Stimulated activated CD8-positive, alpha-beta memory T cell treated with anti-CD3 and anti-CD28 coated beads, Interleukin-4, amount 100 ng/mL, for 24 hours (primary cell): ENCODE data around the gene GSG1L.

ENCODE experiments used
- DNase-seq: peaks from one replicate; pipeline ENCODE4 v3.0.0-alpha.2; 2020; ENCODE audit warnings: low read depth

GSG1L gene

DNA sequence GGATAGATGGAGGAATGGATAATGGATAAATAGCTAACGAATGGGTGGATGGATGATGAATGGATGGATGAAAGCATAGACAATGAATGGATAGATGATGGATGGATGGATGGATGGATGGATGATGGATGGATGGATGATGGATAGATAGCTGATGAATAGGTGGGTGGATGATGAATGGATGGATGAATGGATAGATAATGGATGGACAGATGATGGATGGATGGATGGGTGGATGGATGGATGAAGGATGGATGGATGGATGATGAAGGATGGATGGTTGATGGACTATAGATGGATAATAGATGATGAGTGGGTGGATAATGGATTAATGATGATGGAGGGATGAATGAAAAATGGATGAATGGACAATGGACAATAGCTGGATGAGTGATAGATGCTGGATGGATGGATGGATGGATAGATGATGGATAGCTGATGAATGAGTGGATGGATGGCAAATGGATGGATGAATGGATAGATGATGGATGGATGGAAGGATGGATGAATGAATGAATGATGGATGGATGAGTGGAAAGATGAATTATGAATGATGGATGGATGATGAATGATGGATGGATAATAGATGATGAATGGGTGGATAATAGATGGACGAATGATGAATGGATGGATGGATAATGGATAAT, 273.8 kb downstream of the GSG1L start:
- no peak for DNase-seq

DNA sequence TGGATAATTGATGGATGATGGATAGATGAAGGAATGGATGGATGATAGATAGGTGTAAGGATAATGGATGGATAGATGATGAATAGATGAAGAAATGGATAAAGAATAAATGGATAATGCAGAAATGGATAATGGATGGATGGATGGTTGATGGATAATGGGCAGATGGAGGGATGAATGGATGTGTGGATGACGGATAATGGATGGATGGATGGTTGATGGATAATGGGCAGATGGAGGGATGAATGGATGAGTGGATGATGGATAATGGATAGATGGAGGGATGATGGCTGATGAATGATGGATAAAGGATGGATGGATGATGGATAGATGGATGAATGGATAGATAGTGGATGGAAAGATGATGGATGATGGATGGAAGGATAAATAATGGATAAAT, 274.4 kb downstream of the GSG1L start:
- no peak for DNase-seq

DNA sequence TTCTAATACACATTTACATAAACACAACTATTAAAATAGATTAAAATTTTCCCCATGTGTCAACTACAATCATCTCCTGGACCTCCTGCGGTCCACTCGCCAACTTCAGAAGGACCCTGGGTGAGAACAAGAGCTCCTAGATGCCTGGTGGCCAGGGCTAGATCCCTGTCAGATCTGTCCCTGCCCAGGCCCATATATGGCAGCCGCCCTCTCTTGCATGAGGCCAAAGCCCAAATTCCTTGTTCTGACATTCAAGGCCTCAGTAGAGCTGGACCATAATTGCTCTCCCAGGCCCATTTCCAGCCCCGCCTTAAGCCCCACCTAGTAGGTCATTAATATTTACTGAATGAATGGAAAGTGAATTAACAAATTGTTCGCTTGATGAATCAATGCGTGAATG, 275.8 kb downstream of the GSG1L start:
- DNase-seq = no peak

DNA sequence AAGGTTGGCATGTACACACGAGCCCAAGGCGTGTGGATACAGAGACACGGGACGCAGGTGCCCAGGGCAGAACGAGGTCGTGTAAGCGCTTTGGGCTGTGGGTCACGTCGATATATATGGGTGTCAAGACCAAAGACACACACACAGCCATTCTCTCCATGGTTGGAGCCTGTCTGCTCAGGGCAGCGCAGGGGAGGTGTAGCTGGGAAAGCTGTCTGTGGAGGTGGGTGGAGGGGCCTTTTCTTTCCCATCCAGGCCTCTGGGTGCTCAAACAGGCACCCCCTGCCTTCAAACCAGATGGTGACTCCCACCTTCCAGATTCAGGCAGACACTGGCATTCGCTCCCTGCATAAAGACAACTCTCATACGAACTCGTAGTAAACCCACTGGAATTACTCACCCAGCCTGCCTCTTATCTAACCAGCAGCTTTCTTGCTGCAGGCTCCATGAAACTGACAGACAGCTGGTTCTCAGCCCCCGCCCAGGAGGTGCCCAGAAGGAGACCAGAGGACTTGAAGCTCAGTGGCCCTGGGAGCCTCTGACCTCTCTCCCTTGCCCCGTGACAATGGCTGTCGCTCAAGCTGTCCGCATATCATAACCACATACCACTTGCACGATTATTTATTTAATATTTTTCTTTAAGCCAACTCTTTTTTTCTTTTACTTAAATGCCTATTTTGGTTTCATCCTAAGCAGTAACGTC, 276.4 kb downstream of the GSG1L start:
- no peak for DNase-seq

DNA sequence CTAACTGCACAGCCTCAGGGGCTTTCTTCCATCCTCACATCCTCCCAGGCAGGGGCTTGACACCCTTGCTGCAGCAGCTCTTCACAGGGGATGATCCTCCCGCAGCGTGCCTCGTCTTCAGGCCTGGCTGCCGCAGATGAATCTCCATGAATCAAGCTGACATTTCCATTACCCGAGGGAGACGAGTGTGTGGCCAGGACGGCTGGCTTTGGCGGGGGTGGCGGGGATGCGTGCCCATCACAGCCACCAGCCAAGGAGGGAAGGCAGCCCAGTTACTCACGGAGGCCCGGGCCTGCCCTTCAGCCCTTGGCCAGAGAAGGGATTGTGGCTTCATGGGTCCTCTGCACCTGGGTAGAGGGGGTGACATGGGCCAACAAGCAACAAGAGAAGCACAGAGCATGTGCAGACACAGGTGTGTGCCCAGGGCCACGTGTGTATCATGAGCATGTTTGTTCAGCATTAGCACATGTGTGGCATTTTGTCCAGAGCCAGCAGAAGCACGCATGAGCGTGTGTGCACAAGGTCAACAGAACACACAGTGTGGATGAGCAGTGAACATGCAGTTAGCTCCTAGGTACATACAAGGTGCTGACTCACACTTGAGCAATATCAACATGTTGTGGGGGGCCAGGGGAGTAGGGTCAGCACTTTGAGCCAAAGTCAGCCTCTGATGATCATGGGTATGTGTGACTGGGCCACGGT, 277.1 kb downstream of the GSG1L start:
- DNase-seq = no peak

DNA sequence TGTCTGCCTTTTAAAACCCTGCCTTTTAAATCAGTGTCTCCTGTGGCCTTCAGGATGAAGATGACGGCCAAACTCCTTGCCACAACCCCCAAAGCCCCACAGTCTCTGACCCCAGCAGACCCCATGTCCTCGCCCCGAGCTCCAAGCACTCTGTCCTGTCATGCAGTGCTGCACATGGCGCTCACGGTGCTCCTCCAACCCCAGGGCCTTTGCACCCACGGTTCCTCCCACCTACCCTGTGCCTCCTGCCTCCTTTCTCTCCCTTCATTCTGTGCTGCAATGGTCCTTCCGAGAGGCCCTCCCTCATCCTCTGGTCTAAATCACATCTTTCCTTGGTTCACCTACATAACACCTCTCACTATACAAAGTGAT, 278.2 kb downstream of the GSG1L start:
- no peak for DNase-seq

DNA sequence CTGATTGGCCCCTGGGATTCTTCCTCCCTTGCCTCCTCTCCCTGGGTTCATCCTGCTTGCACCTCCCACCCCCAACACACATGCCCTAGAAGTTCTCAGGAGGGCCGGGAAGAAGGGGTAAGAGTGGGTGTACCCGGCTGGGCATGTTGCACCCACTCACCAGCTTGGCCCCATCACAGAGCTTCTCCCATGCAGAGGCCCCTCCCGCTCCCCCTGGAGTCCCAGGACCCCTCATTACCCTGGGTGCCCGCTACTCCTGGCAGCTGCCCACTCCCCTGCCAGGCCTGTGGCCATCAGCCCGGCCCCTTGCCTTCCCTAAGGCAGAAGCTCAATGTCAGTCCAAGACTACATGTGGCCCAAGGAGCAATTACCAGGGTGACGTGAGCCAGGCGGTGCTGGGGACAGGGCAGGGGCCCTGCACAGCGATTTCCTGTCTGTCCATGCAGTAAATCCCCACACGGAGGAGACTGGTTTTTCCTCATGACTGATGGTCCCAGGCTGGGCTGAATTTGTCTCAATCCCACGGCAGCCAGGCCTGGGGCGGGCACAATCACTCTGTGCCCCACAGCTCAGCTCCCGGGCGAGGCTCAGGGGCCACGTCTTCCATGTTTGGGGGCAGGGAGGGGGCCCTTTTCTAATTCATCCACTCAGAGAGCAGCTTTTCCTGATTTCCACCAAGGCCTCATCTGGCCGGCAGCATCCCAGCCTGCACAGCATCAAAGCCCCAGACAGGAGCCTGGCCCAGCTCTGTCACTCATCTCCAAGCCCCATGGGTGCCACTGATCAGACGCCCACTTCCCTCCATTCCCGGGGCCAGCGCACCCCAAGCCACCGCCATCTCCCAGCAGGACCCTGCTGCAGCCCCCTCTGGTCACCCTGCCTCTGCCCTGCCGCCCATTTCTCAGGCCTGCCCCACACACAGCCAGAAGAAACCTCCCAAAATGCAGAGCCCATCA, 278.9 kb downstream of the GSG1L start:
- DNase-seq = no peak

DNA sequence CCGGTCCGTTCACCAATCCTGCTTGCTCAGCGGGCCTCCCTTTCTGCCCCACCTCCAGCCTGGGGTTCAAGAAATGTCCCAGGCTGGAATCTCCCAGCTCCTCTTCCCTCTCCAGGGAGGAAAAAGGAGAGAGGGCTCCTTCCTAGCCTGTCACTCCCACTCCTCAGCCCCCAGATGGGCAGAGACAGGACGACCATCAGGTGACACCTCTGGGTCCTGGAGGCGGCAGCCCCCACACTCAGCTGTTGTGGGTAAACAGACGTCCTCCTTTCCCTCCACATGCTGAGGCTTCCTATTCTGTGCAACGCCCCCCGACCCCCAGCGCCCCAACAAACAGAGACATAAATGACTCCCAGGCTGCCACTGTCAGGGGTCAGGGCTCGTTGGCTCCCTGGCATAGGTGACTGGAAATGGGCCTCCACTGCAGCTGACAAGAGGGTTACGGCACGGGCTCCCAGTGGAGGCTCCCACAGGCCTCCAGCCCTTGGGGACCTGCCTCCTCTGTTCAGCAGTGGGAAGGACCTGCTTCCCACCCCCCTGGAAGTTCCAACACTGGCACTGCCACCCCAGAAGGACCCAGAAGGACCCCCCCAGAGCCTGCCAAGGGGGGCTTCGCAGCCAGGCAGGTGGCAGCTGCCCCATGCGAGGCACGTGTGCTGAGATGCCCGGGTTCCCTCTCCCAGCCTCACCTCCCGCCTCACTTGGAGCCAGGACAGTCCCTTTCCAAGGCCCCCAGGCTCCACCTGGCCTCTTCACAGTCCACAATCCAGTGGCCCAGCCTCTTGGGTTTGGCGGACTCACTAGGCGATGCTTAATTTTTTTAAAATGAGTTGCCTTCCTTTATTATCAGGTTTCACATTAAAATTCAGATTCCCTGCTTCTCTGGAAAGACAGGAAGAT, 281.3 kb downstream of the GSG1L start:
- no peak for DNase-seq

DNA sequence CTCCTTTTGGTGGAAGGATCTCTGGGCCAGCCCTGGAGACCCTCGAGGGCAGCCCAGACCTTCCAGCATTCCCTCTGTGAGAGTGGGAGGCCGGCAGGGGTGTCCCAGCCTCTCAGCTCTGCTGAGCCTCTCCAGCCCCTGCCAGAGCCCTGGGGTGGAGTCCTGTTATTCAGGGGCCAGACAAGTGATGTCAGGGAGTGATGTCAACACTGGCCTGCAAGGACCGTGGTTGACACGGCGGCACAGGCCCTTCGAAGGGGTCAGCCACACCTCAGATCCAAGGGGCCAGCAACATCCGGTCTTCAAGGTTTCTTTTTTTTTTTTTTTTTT, 282.4 kb downstream of the GSG1L start:
- DNase-seq = no peak

DNA sequence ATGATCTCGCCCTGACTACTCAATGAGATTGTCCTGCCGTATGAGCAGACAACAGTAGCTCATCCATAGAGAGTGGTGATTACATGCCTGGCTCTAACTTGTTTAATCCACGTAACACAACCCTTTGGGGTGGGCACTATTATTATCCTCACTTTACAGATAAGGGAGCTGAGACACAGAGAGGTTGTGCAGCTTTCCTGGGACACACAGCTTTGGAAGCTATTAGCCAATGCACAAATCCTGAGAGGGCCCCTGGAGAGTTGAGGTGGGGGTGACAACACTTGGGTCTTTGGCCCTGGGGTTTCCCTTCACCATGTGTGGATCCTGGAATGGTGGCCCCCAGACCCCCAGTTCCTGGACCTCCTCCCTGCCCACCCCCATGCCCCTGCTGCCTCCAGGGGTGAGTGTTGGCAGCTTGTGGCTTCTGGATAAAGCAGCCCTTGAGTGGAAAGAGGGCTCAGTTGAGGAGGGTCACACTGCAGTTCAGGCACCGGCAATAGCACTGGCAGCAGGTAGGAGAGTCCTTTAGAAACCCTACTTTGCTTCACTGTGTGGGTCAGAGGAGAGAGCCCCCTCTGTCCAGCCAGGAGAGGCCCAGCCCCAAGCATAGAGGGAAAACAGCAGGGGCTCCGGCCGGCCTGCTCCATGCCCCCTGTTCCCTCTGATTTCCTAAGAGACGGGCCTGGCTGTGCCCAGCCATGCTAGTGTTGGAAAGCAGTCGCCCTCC, 282.9 kb downstream of the GSG1L start:
- DNase-seq = no peak

DNA sequence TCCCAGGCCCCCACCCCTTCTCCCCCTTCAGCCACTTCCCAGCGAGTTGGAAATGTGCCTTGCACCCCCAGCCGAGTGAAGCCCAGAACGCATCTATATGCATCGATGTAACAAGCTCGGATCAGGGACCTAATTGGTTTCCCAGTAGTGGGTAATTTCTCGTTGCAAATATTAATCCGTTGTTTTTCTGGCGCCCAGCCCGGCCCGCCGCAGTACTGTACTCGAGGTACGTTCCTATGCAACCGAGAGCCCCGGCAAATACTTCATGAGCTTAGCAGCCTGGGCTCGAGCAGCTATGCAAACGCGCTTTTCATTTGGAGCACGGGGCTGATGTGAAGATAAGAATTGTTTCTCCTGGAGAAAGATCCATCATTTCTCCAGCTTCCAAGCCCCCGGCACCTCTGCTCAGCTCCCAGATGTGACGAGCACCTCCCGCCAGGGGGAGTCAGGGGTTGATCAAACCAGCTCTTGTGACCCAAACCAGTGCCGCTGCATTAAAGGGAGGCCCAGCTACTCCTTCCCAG, 283.8 kb downstream of the GSG1L start:
- DNase-seq = no peak

DNA sequence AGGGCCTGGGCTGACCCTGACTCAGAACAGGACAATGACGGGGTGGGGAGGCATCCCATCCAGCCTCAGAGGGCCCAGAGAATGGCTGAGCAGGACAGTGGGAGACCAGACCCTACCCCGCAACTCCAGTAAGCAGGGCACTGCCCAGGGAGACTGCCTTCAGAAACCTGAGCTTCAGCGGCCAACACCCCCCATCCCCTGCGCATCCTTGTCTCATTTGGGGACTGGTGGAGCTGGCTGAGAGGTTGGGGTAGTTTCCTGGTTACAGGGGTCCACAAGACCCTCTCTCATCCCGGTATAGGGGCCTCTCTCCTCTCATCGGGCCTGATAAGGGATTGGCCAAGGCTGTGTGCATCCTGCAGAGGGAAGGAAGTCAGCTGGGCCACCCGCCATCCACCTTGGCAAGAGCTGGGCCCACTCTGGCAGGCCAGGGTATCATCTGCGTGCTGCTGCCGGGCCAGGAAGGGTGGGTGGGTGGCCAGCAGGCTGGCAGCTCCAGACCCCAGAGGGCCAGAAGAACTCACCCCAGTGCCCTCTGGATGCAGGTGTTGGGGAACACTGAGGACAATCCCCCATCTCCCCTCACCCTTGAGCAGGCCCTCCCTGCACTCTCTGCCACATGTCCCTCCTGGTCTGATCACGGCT, 284.5 kb downstream of the GSG1L start:
- no peak for DNase-seq

DNA sequence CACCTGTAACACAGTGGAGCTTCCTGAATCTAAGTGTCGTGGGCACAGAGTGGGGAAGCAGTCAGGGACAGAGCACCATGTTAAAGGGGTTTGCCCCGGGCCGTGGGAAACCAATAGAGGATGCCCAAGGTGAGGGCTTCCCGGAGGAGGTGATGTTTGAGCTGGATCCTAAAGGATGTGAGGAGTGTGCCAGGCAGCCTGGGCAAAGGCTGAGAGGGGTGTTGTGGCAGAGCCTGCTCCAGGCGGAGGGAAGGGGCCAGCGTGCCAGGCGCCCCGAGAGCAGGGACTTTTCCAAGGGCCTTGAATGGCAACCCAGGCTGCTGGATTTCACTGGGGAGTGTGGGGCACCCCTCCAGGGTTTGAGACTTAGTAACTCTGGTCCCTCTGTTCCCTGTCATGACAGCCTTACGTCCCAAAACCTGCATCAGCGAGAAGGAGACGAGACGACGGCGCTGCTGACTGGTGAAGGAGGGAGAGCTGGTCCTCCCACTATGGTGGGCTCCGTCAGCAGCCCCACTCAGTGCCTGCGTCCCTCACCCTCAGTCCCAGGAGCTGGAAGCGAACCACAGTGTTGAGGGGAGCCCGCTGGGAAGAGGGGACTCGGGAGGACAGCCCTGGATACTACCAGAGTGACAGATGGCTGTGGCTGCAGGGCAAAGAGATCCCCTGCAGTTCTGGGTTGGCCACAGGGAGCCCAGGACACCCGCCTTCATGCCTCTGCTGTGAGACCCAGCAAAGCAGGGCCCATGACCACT, 285.2 kb downstream of the GSG1L start:
- no peak for DNase-seq

DNA sequence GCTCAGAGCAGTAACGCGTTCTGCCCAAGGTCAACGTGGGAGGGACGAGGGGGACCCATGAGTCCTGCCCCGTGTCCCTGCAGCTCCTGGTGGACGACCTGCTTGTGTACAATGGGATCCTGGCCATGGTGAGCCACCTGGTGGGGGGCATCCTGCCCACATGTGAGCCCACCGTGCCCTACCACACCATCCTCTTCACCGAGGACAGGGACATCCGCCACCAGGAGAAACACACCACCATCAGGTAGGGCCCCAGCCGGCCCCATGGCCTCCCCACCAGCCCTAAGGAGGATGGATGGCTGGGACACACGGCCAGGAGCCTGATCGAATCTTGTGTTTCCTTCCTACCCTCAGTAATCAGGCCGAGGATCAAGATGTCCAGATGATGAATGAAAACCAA, 286.0 kb downstream of the GSG1L start:
- DNase-seq = no peak

DNA sequence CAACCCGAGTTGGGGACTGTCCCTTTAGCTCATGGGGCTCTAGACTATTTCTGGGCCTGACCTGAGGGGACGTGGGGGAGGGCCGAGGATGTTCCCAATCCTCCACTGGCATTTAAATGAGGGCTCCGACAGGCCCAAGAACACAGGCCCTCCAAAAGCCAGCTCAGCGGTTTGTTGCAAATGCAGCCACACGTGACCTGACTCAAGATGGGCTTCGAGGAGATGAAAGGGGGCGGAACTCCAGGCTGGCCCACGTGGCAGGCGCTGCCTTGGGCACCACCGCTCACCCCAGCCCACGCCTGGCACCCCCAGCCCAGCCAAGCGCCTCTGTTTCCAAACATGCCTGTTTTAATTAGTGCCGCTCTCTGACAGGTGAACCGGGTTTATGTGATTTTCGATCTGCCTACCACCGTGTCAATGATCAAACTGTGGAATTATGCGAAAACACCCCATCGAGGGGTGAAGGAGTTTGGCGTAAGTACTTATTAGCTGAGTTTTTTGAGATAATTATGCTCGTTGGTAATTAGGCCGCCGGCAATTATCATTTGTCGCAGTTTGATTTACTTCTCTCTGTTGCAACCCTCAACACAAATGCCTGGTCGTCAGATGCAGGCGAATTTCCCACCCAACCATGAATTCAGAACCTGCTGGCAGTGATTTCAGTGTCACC, 286.8 kb downstream of the GSG1L start:
- DNase-seq = no peak

DNA sequence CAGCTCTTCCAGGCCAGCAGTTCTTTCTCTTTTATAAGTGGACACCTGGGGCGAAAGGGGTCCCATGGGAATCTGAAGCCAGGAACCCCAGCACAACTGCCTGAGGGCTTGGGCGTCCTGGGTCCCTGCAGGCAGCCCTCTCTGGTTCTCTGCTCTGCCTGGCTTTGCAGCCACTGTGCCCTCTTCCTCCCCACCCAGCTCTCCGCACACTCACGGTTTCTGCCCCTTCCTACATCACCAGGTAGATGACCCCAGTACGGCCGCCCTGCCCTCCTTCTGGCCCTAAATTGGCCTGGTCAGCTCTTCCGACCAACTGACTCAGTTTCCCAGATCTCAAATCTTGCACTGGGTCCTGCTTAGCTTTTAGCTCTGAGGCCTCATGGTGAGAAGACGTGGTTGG, 288.3 kb downstream of the GSG1L start:
- no peak for DNase-seq

DNA sequence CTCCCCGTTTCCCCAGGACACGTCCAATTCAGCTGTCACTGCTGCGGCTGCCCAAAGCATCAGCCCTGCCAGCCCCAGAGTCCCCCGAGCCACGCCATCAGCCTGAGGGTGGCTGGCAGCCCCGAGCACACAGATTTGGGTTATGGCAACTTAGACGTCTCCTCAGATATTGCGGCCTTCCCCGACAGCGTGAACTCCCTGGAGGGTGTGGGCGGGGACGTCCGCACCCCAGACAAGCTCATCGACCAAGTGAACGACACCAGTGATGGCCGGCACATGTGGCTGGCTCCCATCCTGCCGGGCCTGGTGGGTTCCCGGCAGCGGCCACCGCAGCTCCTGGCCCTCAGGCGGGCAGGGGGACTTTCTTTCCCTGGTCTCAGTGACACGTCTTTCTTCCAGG, 288.7 kb downstream of the GSG1L start:
- no peak for DNase-seq

DNA sequence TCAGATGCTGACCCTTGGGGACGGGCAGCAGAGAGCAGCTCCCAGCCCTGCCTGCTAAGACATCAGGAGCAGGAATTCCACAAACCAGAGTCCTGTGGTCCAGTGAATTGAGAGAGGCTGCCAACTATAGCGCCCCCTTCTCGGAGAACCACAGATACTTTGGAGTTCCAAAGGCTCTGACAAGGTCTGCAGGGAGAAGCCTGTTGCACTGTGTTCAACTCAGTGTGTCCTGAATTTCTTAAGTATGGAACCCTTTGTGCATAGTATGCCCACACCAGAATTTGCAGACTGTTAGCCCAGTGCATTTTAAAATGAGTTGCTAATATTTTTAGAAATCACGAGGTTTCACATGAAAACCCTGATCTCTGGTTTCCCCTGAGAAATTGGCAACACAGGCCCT, 290.2 kb downstream of the GSG1L start:
- no peak for DNase-seq
